Measurements from ENCODE around the gene GRIPAP1.
A peak's percentile ranks its signal among the peaks of the same experiment; 100 is the strongest.
"Not testable (repeated sequence)": the region's sequence is repeated elsewhere in the genome, so short reads cannot be mapped to it uniquely, and the experiment has no call there.

Gene GRIPAP1

DNA sequence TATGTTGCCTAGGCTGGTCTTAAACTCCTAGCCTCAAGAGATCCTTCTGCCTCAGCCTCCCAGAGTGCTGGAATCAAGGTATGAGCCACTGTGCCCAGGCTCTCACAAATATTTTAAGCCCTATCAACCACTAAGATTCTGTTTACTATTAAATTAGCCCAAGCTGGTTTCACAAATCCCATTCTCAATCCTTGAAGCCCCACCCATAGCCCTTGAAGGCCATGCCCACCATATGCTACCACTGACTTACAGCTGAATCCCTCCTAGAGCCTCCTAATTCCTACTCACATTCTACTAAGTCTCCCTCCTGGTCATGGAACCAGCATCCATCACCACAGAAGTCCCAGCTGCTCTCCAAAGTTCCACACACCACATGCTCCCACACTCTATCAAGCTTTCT, 9.7 kb downstream of the GRIPAP1 start:
- no peak for DNase-seq

GRCh38 chrX:48989483-48989882, 12.6 kb downstream of the GRIPAP1 start:
- DNase-seq, result no peak

GRCh38 chrX:48983896-48984295, 18.2 kb downstream of the GRIPAP1 start:
- no peak for DNase-seq

GRCh38 chrX:48983081-48983480, 19.0 kb downstream of the GRIPAP1 start:
- DNase-seq, result no peak

DNA sequence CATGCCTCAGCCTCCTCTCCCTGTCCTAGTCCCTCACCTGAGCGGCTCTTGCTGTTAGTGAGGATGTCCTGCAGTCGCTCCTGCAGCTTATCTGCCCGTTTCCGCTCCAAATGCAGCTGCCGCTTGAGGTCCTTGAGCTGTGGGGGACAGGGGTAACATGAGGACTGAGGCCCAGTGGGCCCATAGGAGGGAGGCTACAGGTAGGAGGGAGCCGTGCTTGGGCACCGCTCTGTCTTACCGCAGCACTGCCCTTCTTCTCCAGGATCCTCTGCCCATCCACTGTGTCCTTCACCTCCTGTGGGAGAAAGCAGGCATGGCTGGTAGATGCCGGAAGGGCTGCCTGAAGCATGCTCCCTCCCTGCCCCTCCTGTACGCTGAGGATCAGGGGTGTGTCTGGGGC, 20.9 kb downstream of the GRIPAP1 start:
- DNase-seq, result no peak

DNA sequence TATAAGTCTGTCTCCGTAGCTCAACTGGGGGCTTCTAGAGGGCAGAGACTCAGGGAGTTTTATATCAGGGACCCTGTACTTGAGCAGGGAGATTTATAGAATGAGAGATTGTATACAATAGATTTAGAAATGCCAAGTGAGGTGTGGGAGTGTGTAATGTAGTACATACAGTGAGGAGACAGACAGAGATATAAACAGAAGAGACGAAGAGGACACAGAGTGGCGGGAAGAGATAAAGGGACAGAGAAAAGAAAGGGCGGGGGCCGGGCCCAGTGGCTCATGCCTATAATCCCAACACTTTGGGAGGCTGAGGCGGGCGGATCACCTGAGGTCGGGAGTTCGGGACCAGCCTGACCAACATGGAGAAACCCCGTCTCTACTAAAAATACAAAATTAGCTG, 21.7 kb downstream of the GRIPAP1 start:
- DNase-seq, result not testable (repeated sequence)

DNA sequence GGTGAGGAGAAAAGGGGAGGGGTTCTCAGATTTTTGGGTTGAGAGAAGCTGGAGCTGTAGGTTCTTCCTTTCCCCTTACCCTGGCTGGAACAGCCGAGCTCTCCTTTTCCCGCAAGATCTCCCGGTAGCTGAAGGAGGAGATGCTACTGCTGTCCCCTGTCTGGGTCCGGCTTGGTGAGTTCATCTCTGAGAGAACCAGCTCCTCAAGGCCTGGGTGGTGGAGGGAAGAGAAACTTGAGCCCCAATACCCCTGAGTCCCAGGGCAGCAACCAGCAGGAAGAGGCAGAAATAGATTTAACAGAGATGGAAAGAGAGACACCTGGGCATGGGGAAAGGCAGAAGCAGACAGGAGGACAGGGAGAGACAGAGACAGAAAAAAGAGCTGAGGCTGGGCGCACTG, 23.8 kb downstream of the GRIPAP1 start:
- DNase-seq, result no peak

DNA sequence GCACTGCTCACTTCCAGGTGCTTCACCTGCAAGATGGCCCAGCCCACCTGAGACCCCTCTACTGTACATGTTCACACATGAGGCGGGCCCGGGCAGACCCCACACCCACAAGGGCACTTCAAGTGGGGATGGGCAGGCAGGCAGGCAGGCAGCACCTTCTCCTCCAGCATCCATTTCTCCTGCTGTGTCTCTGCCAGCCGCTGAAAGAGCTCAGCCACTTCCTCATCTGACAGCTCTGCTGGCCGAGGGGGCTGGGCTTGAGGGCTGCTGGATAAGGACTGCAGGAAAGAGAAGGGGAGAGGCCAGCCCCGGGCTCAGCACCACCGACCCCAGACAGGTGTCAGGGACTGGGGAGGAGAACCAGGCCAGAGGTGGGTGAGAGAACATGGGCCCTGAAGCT, 26.0 kb downstream of the GRIPAP1 start:
- DNase-seq, result no peak

DNA sequence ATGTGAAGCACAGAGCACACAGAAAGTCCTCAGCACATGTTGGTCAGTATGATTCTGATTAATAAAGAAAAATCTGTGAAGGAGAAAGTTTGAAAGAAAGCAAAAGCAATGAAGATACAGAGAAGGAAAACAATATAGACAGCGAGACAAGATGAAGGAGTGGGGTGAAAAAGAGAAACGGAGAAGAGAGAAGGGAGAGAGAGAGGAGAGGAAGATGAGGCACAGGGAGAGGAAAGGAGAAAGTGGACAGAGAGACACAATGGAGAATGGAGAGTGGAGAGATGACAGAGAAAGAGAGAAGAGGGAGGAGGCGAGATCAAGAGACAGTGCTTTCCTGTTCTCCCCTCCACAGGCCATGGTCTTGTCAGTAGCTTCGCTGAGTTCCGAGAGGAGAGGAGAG, 26.5 kb downstream of the GRIPAP1 start:
- DNase-seq, result no peak

DNA sequence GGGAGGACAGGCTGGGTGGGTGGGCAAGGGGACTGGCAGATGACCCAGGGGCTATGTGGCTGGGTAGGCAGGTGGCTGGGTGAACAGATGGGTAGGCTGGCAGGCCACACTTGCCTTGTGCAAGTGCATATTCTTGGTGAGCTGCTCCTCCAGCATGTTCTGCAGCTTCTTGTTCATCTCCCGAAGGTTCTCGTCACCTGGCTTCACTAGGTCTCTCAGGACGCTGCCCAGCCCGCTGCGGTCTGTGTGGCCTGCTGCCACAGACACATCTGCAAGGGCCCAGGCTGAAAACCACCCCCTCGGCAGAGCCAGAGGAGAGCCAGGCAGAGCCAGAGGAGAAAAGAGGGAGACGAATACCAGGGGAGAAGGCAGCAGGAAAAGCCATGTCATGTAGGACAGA, 27.0 kb downstream of the GRIPAP1 start:
- DNase-seq, result no peak

DNA sequence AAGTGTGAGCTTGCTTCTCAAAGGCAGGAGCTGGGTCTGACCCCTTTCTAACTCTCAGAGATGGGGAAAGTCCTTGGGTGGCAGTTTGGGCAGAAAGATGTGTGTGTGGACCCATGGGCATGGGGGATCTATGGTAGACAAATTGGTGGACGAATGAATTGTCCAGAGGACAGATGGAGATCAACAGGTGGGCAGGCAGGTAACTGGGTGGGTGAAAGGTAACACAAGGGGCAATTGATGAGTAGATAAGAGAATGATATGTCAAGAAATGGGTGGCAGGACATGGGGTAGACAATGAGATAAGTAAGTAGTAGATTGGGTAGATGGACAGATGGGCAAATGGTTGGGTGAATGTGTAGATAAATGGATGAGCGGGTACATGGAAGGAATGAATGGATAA, 27.5 kb downstream of the GRIPAP1 start:
- no peak for DNase-seq

- DNase-seq, result no peak
These were observed 28.0 kb downstream of the GRIPAP1 start for GRCh38 chrX:48974033-48974432.

GRCh38 chrX:48972220-48973164, 29.6 kb downstream of the GRIPAP1 start:
- peak; percentile 4 for DNase-seq

- DNase-seq, result peak; percentile 2
These were observed 30.5 kb downstream of the GRIPAP1 start, which contains the start of gene KCND1 for GRCh38 chrX:48971249-48972219. KCND1 (minus strand) TSS chrX:48971844; CDS start chrX:48970271, 1,573 bp downstream.

GRCh38 chrX:48969471-48969870, 32.6 kb downstream of the GRIPAP1 start:
- no peak for DNase-seq

DNA sequence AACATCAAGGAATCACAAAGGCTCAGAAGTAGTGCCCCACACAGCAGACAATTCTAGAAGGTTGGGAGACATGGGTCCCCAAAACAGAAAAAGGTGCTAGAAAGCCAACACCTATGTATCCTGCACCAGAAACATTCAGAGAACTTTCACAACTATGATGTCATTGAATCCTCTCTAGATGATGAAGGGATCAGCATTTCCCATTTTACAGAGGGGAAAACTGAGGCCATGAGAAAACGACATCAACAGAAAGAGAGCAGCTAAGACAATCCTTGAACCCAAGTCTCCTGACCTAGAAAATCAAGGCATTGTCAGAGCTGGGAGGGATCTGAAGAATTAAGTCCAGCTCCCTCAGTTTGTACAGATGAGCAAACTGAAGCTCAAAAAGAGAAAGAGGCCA, 33.7 kb downstream of the GRIPAP1 start:
- no peak for DNase-seq

DNA sequence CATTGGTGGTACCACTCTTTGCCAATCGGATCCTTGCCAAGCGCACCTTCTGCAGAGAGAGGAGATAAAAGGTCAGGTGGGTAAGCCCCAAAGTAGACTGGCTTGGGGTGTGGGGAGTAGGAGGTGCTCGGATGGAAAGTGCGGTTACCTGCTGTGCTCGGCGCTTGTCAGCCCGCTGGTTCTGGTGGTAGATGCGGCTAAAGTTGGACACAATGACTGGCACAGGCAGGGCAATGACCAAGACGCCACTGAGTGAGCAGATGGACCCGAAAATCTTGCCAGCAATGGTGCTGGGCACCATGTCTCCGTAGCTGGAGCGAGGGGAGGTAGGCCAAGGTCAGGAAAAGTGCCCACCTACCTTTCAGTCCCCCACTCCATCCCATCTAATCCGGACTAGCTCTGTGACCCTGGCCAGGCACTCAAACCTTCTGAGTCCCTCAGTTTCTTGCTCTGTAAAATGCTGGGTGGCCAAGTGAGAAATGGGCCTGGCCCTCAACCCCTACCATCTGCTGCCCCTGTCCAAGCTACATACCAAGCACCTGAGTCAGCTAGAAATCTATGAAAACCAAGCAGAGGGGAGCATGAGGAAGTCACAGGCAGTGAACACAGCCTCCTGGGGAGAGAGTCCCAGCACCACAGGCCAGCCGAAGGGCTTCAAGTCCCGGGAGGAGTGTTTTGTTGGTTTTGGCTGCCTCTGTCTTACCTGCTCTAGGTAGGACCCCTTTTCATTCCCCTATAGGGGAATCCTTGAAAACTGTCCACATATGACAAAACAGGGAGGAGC, 35.1 kb downstream of the GRIPAP1 start:
- DNase-seq, result no peak

DNA sequence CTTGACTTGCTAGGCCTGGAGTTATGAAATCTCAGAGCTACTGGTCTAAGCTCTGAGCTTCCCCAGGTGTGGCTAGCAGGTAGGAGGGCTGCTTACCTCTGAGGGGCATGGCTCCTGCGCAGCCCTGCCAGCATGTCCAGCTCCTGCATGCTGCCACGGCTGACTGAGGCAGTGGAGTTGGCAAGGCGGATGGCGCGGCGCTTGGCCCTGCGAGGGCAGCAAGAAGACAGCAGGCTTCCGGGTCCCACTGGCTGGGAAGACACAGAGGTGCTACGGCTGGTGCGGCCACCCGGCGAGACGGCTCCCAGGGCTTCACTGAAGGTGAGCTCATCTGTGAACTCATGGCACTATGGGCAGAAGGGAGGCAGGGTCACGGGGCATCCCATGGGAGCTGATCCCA, 36.1 kb downstream of the GRIPAP1 start:
- no peak for DNase-seq

GRCh38 chrX:48961585-48962091, 40.4 kb downstream of the GRIPAP1 start:
- no peak for DNase-seq

- DNase-seq, result no peak
These were observed 41.8 kb downstream of the GRIPAP1 start for GRCh38 chrX:48960291-48960690.

DNA sequence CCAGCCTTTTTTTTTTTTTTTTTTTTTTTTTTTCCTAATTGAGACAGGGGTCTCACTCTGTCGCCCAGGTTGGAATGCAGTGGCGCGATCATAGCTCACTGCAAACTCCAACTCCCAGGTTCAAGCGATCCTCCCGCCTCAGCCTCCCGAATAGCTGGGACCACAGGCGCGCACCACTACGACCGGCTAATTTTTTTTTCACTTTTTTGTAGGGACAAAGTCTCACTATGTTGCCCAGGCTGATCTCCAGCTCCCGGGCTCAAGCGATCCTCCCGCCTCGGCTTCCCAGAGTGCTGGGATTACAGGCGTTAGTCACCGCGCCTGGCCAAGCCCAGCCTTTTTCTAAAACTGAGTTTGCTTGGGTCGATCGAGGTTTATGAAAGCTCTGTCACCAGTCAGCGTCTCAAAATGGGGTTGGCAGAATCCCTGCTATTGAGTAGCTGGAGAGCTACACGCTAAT, 43.4 kb downstream of the GRIPAP1 start:
- DNase-seq, result no peak

All from activated T-cell treated with anti-CD3 and anti-CD28 coated beads for 4 hours (primary cell).